Astrocyte (in vitro differentiated cells and primary cell): Measurements from ENCODE around the gene RTL3.

Experiments
- EZH2 ChIP-seq: IDR thresholded peaks from 2 replicates; pipeline ENCODE4 v1.6.1; 2012; ENCODE audit warnings: mild to moderate bottlenecking, low read length, inconsistent platforms; ENCODE audit not compliant: insufficient read depth
- TF ChIP-seq, protein P1 (sequence below): IDR thresholded peaks from 2 replicates; pipeline ENCODE4 v1.5.1; 2011; ENCODE audit warnings: low read depth, mild to moderate bottlenecking, inconsistent platforms, low read length, moderate library complexity; ENCODE audit not compliant: insufficient read depth

DNA sequence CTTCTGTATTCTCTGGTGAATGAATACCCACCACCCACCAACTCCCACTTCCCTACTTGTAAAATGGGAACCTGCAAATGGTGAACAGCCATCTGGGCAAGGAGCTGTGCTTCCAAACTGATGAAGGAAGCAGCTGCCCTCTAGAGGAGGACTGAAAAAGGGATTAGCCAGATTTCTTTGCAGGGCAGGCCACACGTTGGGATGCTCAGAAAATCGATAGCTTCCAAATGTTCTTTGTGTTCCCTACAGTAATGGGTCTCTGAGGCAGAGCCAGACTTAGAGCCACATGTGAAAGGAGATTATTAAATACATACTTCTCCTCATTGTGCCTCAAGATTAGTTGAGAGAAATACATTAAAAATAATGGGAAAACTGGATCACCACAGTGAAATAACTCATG, 49.1 kb upstream of the RTL3 start:
- TF ChIP-seq, protein P1, sequence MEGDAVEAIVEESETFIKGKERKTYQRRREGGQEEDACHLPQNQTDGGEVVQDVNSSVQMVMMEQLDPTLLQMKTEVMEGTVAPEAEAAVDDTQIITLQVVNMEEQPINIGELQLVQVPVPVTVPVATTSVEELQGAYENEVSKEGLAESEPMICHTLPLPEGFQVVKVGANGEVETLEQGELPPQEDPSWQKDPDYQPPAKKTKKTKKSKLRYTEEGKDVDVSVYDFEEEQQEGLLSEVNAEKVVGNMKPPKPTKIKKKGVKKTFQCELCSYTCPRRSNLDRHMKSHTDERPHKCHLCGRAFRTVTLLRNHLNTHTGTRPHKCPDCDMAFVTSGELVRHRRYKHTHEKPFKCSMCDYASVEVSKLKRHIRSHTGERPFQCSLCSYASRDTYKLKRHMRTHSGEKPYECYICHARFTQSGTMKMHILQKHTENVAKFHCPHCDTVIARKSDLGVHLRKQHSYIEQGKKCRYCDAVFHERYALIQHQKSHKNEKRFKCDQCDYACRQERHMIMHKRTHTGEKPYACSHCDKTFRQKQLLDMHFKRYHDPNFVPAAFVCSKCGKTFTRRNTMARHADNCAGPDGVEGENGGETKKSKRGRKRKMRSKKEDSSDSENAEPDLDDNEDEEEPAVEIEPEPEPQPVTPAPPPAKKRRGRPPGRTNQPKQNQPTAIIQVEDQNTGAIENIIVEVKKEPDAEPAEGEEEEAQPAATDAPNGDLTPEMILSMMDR, result peak; percentile 38
- no peak for TF ChIP-seq EZH2
